ENCODE results near the gene ZP4.

Gene ZP4

DNA sequence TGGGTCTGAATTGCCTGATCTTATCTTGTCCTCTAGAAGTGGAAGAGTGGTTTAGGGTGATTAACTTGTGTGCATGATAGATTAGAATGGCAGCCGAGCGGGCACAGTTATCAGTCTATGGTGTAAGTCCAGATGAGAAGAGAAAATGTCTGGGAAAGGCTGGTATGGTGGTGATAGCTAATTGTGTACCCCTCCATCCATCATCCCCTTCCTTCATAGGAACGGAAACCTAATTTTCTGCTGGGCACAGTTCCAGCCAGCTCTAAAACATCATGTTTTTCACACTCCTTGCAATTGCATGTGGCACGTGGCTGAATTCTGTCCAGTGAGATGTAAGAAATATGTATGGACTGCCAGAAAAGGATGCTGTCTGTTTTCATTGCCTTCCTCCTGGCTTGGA lies 40.9 kb upstream of the ZP4 start:
- no peak for TF ChIP-seq SIN3A (IDR thresholded peaks at IDR 0.05; ENCODE audit: borderline replicate concordance, insufficient read depth, low read length)

DNA sequence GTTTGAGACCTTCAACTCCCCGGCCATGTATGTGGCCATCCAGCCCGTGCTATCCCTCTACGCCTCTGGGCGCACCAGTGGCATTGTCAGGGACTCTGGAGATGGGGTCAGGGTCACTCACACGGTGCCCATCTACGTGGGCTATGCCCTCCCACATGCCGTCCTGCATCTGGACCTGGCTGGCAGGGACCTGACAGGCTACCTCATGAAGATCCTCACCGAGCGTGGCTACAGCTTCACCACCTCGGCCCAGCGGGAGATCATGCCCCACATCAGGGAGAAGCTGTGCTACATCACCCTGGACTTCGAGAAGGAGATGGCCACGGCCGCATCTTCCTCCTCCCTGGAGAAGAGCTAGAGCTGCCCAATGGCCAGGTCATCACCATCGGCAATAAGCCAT lies 36.5 kb upstream of the ZP4 start:
- TF ChIP-seq FOXP2 (optimal IDR thresholded peaks at IDR 0.05; ENCODE audit: borderline replicate concordance, extremely low read depth, extremely low read length, insufficient read depth) (no peak), REST (IDR thresholded peaks at IDR 0.05; ENCODE audit: insufficient read depth in 1 of 2, low read depth in 2 of 2, low read length in 2 of 2) (no peak), SIN3A (IDR thresholded peaks at IDR 0.05; ENCODE audit: borderline replicate concordance, insufficient read depth, low read length) (no peak), POLR2AphosphoS5 (IDR thresholded peaks at IDR 0.05; ENCODE audit: low read depth, low read length) (no peak), TAF1 (IDR thresholded peaks at IDR 0.05; ENCODE audit: borderline replicate concordance, insufficient read depth, low read length) (no peak)

GRCh38 chr1:237921306-237921705 lies 30.6 kb upstream of the ZP4 start:
- TF ChIP-seq REST (IDR thresholded peaks at IDR 0.05; ENCODE audit: insufficient read depth in 1 of 2, low read depth in 2 of 2, low read length in 2 of 2) (no peak), SIN3A (IDR thresholded peaks at IDR 0.05; ENCODE audit: borderline replicate concordance, insufficient read depth, low read length) (no peak)

DNA sequence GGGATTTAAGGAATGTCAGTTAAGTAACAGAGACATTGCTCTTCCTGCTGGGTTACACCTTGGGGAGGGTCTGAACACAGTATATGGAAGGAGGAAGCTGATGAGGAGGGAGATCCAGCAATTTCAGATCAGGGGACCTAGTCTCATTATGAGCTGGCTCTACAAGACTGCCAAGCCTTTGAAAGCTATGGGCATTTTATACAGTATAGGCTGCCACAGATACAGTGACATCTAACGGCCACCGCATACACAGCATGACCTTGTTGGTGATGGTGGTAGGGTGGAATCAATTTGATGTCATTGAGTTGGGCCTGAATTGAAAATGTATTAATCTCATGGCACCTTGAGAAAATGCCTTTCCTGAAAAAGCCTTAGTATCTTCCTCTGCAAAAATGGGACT lies 22.6 kb upstream of the ZP4 start:
- TF ChIP-seq POLR2AphosphoS5 (IDR thresholded peaks at IDR 0.05; ENCODE audit: low read depth, low read length) (no peak), REST (IDR thresholded peaks at IDR 0.05; ENCODE audit: insufficient read depth in 1 of 2, low read depth in 2 of 2, low read length in 2 of 2) (no peak), TAF1 (IDR thresholded peaks at IDR 0.05; ENCODE audit: borderline replicate concordance, insufficient read depth, low read length) (no peak), SIN3A (IDR thresholded peaks at IDR 0.05; ENCODE audit: borderline replicate concordance, insufficient read depth, low read length) (no peak), FOXP2 (optimal IDR thresholded peaks at IDR 0.05; ENCODE audit: borderline replicate concordance, extremely low read depth, extremely low read length, insufficient read depth) (no peak)

GRCh38 chr1:237911911-237912310 lies 21.2 kb upstream of the ZP4 start:
- TF ChIP-seq SIN3A (IDR thresholded peaks at IDR 0.05; ENCODE audit: borderline replicate concordance, insufficient read depth, low read length) = no peak
- no peak for TF ChIP-seq POLR2AphosphoS5 (IDR thresholded peaks at IDR 0.05; ENCODE audit: low read depth, low read length)
- no peak for TF ChIP-seq FOXP2 (optimal IDR thresholded peaks at IDR 0.05; ENCODE audit: borderline replicate concordance, extremely low read depth, extremely low read length, insufficient read depth)
- TF ChIP-seq TAF1 (IDR thresholded peaks at IDR 0.05; ENCODE audit: borderline replicate concordance, insufficient read depth, low read length) = no peak
- TF ChIP-seq REST (IDR thresholded peaks at IDR 0.05; ENCODE audit: insufficient read depth in 1 of 2, low read depth in 2 of 2, low read length in 2 of 2) = no peak

Measured in PFSK-1 (cell line).